Stimulated activated CD8-positive, alpha-beta memory T cell treated with anti-CD3 and anti-CD28 coated beads, Interleukin-15, amount 100 ng/mL, for 1 hour (primary cell): ENCODE measurements around the gene THBS2.
"Not testable (repeated sequence)": the region's sequence is repeated elsewhere in the genome, so short reads cannot be mapped to it uniquely, and the experiment has no call there.

ENCODE experiments used
- DNase-seq: peaks from one replicate; pipeline ENCODE4 v3.0.0-alpha.2; 2020; ENCODE audit warnings: low read depth

Gene THBS2

GRCh38 chr6:169230946-169231789 lies 22.5 kb downstream of the THBS2 start:
- DNase-seq: no peak

GRCh38 chr6:169230322-169230665 lies 23.4 kb downstream of the THBS2 start:
- no peak for DNase-seq

- no peak for DNase-seq
Measured at GRCh38 chr6:169229615-169230321, 23.9 kb downstream of the THBS2 start.

GRCh38 chr6:169227116-169227515 lies 26.5 kb downstream of the THBS2 start:
- DNase-seq: no peak

- DNase-seq: no peak
Measured at GRCh38 chr6:169225887-169226286, 27.8 kb downstream of the THBS2 start.

GRCh38 chr6:169225131-169225576 lies 28.5 kb downstream of the THBS2 start:
- no peak for DNase-seq

- DNase-seq: no peak
Measured at GRCh38 chr6:169224716-169225115, 28.9 kb downstream of the THBS2 start.

GRCh38 chr6:169224185-169224695 lies 29.4 kb downstream of the THBS2 start:
- no peak for DNase-seq

GRCh38 chr6:169223006-169223405 lies 30.6 kb downstream of the THBS2 start:
- DNase-seq: no peak

GRCh38 chr6:169222126-169222525 lies 31.5 kb downstream of the THBS2 start:
- DNase-seq: no peak

- DNase-seq: no peak
Measured at GRCh38 chr6:169221264-169221663, 32.4 kb downstream of the THBS2 start.

GRCh38 chr6:169220068-169220964 lies 33.3 kb downstream of the THBS2 start:
- DNase-seq: no peak

GRCh38 chr6:169217972-169218371 lies 35.7 kb downstream of the THBS2 start:
- no peak for DNase-seq

GRCh38 chr6:169216830-169217229 lies 36.8 kb downstream of the THBS2 start:
- no peak for DNase-seq

- no peak for DNase-seq
Measured at GRCh38 chr6:169215201-169215681, 38.4 kb downstream of the THBS2 start.

- not testable (repeated sequence) for DNase-seq
Measured at GRCh38 chr6:169214789-169215188, 38.9 kb downstream of the THBS2 start.

- no peak for DNase-seq
Measured at GRCh38 chr6:169213814-169214520, 39.7 kb downstream of the THBS2 start.

- peak; percentile 70 for DNase-seq
Measured at GRCh38 chr6:169212897-169213813, 40.5 kb downstream of the THBS2 start.

GRCh38 chr6:169212436-169212835 lies 41.2 kb downstream of the THBS2 start:
- no peak for DNase-seq

- DNase-seq: no peak
Measured at GRCh38 chr6:169211881-169212280, 41.8 kb downstream of the THBS2 start.
